Gastrocnemius medialis (tissue), 4 donors: ENCODE results near the gene TF. TPM values are rescaled to one million over a fixed set of nuclear protein-coding genes. Genes with fewer than 3 reads are reported as not detected.

Experiments used
- ATAC-seq, 2 donors: fragments of 150-250 bp; one replicate each; pipeline ENCODE4 v1.9.1; 2016
- DNase-seq, 2 donors: peaks; one replicate each; pipeline ENCODE4 v3.0.0-alpha.2; 2019
- H3K27ac ChIP-seq, 4 donors: fragments of 200-600 bp; sonication (generic); 1 replicate in 1 of 4; 2 replicates in 3 of 4; pipeline ENCODE4 v1.5.1; 2016 to 2018; ENCODE audit warnings: mild to moderate bottlenecking in 2 of 4, moderate library complexity in 1 of 4
- H3K27me3 ChIP-seq, 3 donors: fragments of 200-600 bp; sonication (generic) in 2 of 3; 1 replicate in 1 of 3; 2 replicates in 2 of 3; pipeline versions ENCODE4 v1.5.1 to v1.6.0; 2016 to 2019; ENCODE audit warnings: mild to moderate bottlenecking in 1 of 3, moderate library complexity in 1 of 3
- H3K36me3 ChIP-seq, 2 donors: fragments of 200-600 bp; sonication (generic) in 1 of 2; one replicate each; pipeline ENCODE4 v1.5.1; 2017 to 2018
- H3K4me1 ChIP-seq, 2 donors: fragments of 200-600 bp; sonication (generic) in 1 of 2; one replicate each; pipeline ENCODE4 v1.5.1; 2016 to 2017; ENCODE audit warnings: mild to moderate bottlenecking in 2 of 2
- H3K4me3 ChIP-seq, 4 donors: fragments of 200-600 bp; sonication (generic) in 3 of 4; 1 replicate in 1 of 4; 2 replicates in 3 of 4; pipeline ENCODE4 v1.5.1; 2016 to 2019; ENCODE audit warnings: mild to moderate bottlenecking in 2 of 4
- H3K9me3 ChIP-seq, 3 donors: fragments of 200-600 bp; sonication (generic) in 2 of 3; 1 replicate in 1 of 3; 2 replicates in 2 of 3; pipeline ENCODE4 v1.5.1; 2016 to 2019
- POLR2A ChIP-seq, 2 donors: fragments of 450-650 bp; IDR thresholded peaks; one replicate each; pipeline ENCODE4 v1.6.1; 2017; ENCODE audit warnings: antibody characterized with exemption in 2 of 2, mild to moderate bottlenecking in 2 of 2, moderate library complexity in 2 of 2
- in situ Hi-C, 4 donors: fragments of 200-750 bp; cut with MboI; loops; one replicate each; pipeline versions ENCODE4 v1.15.0 to v1.8.0; 2017; ENCODE audit warnings: low sequenced_read_pairs in 4 of 4
- intact Hi-C: fragments of 100-400 bp; cut with DNase I; formaldehyde crosslinking; loops from one replicate; pipeline ENCODE4 v1.15.1; 2023; ENCODE audit warnings: low total_unique reads
- total RNA-seq, 4 donors: library from RNA; depleted of rRNA; stranded (reverse); fragments of >200 nt; gene quantifications; one replicate each; pipeline versions ENCODE4 v1.1.0 to v1.2.3, GENCODE V29; 2016
- TF ChIP-seq, protein P1 (sequence below), 5 experiments: fragments of 450-650 bp in 3 of 5; fragments of 200-600 bp in 2 of 5; sonication (generic) in 2 of 5; IDR thresholded peaks in 4 of 5; conservative IDR thresholded peaks in 1 of 5; 1 replicate in 4 of 5; 2 replicates in 1 of 5; pipeline ENCODE4 v1.5.1; 2016 to 2019; ENCODE audit warnings: antibody characterized with exemption in 5 of 5, mild to moderate bottlenecking in 3 of 5, moderate library complexity in 3 of 5

The TF gene
- total RNA-seq, 4 donors from 2014 or later, result 2.8 to 11.5 (median 4.3) TPM; not detected in 1

DNA sequence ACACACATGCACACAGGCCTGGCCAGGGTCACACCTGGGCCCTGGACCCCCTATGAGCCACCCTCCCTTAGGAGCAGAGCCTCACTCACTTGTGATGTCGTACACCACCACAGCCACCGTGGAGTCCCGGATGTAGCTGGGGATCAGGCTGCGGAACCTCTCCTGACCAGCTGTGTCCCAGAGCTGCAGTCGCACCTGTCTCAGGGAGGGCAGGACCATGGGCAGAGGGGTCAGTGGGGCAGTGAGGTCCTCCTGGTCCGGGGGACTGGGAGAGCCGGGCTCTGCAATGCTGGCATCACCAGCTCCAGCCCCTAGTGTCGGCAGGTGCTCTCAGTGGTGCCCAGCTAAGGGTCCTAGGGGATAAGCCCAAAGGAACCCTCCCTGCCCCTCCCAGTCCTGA, 95.0 kb downstream of the TF start:
- ATAC-seq, result no peak
- in situ Hi-C loops, result no loop called here
- TF ChIP-seq, protein P1, sequence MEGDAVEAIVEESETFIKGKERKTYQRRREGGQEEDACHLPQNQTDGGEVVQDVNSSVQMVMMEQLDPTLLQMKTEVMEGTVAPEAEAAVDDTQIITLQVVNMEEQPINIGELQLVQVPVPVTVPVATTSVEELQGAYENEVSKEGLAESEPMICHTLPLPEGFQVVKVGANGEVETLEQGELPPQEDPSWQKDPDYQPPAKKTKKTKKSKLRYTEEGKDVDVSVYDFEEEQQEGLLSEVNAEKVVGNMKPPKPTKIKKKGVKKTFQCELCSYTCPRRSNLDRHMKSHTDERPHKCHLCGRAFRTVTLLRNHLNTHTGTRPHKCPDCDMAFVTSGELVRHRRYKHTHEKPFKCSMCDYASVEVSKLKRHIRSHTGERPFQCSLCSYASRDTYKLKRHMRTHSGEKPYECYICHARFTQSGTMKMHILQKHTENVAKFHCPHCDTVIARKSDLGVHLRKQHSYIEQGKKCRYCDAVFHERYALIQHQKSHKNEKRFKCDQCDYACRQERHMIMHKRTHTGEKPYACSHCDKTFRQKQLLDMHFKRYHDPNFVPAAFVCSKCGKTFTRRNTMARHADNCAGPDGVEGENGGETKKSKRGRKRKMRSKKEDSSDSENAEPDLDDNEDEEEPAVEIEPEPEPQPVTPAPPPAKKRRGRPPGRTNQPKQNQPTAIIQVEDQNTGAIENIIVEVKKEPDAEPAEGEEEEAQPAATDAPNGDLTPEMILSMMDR (IDR thresholded peaks at IDR 0.05 in 4 of 5, conservative IDR thresholded peaks at IDR 0.05 in 1 of 5), result no peak
- TF ChIP-seq POLR2A (IDR thresholded peaks at IDR 0.05), result no peak

DNA sequence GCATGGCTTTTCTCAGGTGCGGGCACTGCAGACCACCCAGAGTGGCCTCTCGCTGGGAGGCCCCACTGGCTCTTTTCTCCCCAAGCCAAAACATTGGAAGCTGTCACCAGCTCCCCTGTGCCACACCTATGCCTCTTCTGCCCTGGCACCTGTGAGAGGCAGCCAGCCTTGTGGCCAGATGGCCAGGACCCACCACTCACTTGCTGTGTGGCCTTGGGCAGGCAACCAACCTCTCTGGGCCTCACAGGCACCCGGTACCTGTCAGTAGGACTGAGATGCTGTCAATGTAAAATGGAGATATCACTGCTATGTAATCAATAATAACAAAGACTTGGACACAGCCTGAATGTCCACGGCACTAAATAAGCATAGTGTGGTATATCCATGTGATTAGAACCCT, 96.0 kb downstream of the TF start:
- Histone ChIP-seq H3K27me3 (no peaks in the 10 kb centered on the region), H3K4me3 (no peak overlapping the region), H3K4me1 (no peaks in the 10 kb centered on the region), H3K27ac (no peak overlapping the region), H3K36me3 (no peaks in the 10 kb centered on the region), H3K9me3 (no peaks in the 10 kb centered on the region)
- in situ Hi-C loops, result no loop called here
- intact Hi-C loops, result no loop called here
- DNase-seq (no peak), ATAC-seq (no peak)
- TF ChIP-seq POLR2A (IDR thresholded peaks at IDR 0.05), result no peak
- TF ChIP-seq, protein P1 (IDR thresholded peaks at IDR 0.05 in 4 of 5, conservative IDR thresholded peaks at IDR 0.05 in 1 of 5), result no peak

More for the DNA sequence above, 95.0 kb downstream of the TF start:
- intact Hi-C loops, result no loop called here
- Histone ChIP-seq H3K27me3 (no peaks in the 10 kb centered on the region), H3K4me3 (no peak overlapping the region), H3K36me3 (no peaks in the 10 kb centered on the region), H3K27ac (no peak overlapping the region), H3K9me3 (no peaks in the 10 kb centered on the region), H3K4me1 (no peaks in the 10 kb centered on the region)
- no peak for DNase-seq

DNA sequence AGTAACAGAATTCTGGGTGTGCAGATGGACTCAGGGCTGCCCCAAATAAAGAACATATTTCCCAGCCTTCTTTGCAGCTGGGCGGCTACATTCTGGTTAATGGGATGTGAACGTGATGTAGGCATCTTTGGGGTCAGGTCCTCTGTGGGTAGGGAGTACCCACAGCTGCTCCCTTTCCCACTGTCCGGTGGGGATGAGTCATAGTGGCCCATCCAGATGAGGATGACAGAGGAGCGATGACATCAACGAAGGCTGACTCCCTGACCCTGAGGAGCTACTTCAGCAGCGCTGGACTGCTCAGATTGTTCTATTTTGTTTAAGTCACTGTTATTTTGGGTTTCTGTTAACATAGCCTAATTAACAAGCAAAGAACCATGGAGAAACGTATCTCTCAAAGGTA, 97.4 kb downstream of the TF start:
- peak in 1 of 2 donors; percentile 24 for ATAC-seq
- H3K36me3 ChIP-seq, result no peaks in the 10 kb centered on the region
- no peaks in the 10 kb centered on the region for H3K9me3 ChIP-seq
- peak overlapping the region in 2 of 4 donors; percentile 41 to 52 for H3K27ac ChIP-seq
- no peak overlapping the region for H3K4me3 ChIP-seq
- in situ Hi-C loops, result no loop called here
- no peaks in the 10 kb centered on the region for H3K4me1 ChIP-seq
- H3K27me3 ChIP-seq, result no peaks in the 10 kb centered on the region
- intact Hi-C loops, result no loop called here
- TF ChIP-seq, protein P1 (IDR thresholded peaks at IDR 0.05 in 4 of 5, conservative IDR thresholded peaks at IDR 0.05 in 1 of 5), result no peak
- TF ChIP-seq POLR2A (IDR thresholded peaks at IDR 0.05), result no peak
- DNase-seq, result no peak

DNA sequence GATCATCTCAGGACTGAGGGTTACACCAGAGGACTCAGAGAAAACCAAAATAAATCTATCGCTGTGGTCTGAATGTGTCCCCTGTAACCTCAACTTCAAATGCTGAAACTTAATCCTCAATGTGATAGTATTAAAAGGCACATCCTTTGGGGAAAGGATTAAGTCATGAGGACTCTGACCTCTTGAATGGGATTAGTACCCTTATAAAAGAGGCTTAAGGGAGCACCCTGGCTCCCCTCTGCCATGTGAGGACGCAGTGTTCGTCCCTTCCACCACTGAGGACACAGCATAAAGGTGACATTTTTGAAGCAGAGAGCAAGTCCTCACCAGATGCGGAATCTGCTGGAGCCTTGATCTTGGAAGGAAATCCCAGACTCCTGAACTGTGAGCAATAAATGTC, 98.9 kb downstream of the TF start:
- in situ Hi-C loops (no loop called here), intact Hi-C loops (no loop called here)
- no peaks in the 10 kb centered on the region for H3K4me1 ChIP-seq
- H3K4me3 ChIP-seq, result no peak overlapping the region
- no peak for TF ChIP-seq POLR2A (IDR thresholded peaks at IDR 0.05)
- TF ChIP-seq, protein P1 (IDR thresholded peaks at IDR 0.05 in 4 of 5, conservative IDR thresholded peaks at IDR 0.05 in 1 of 5), result no peak
- H3K36me3 ChIP-seq, result no peaks in the 10 kb centered on the region
- H3K9me3 ChIP-seq, result no peaks in the 10 kb centered on the region
- no peak for ATAC-seq
- DNase-seq, result no peak
- no peaks in the 10 kb centered on the region for H3K27me3 ChIP-seq
- peak overlapping the region in 2 of 4 donors; percentile 41 to 52 for H3K27ac ChIP-seq

Other genes starting within 250 kb of the TF start
- 100 to 1,000 TPM; 241 to 376 (median 350) TPM for gene CDV3, start 172.7 kb upstream of the TF start, total RNA-seq
- 10 to 100 TPM; 11.8 to 21.1 (median 16.9) TPM for gene TOPBP1, start 84.5 kb upstream of the TF start, total RNA-seq
- 10 to 100 TPM; 19.0 to 22.3 (median 20.6) TPM for gene SRPRB, start 59.4 kb downstream of the TF start, total RNA-seq
- gene RAB6B, start 149.5 kb downstream of the TF start, total RNA-seq, result 1 to 10 TPM in 1 of 4 donors, under 1 TPM in 3; 0.31 to 1.1 (median 0.72) TPM